ENCODE results near the gene CDKN1B. TPM values are rescaled to one million over a fixed set of nuclear protein-coding genes. Genes with fewer than 3 reads are reported as not detected.
A peak's percentile ranks its signal among the peaks of the same experiment; 100 is the strongest.

CDKN1B gene
- total RNA-seq, 1 experiment from 2014 or later, result 27.7 TPM

GRCh38 chr12:12714276-12715021 lies 2.7 kb upstream of the CDKN1B start:
- no peak overlapping the region for H4K91ac ChIP-seq (ENCODE audit: insufficient read length, low read depth, low read length)
- Mint-ChIP-seq H3K4me1 (peaks cover 38 to 46% of the 10 kb centered on the region in 2 experiments), H3K27me3 (ENCODE audit: low read depth) (peaks cover 6% of the 10 kb centered on the region), H3K9me3 (no peaks in the 10 kb centered on the region), H3K36me3 (ENCODE audit: insufficient read depth in 1 of 3, low read depth in 3 of 3) (peaks cover 5 to 12% (median 12%) of the 10 kb centered on the region in 3 experiments; a peak in 6 of 7 replicates), H3K4me3 (peak overlapping the region; percentile 32 to 47), H3K27ac (peak overlapping the region in 1 of 3 experiments; percentile 62; a peak in 2 of 7 replicates)
- H3K9ac ChIP-seq (ENCODE audit: extremely low read depth, insufficient read length, low read length), result peak overlapping the region; percentile 28
- peak overlapping the region; percentile 44 for H3K4me2 ChIP-seq (ENCODE audit: insufficient read depth, insufficient read length, low read length)
- H4K5ac ChIP-seq (ENCODE audit: insufficient read length, low read depth, low read length), result no peak overlapping the region
- no peak overlapping the region for H2BK120ac ChIP-seq (ENCODE audit: low read depth, low read length, poor library complexity, severe bottlenecking)
- H3K79me1 ChIP-seq (ENCODE audit: insufficient read depth, low read depth, low read length, poor library complexity, severe bottlenecking), result no peaks in the 10 kb centered on the region
- no peak overlapping the region for H2BK15ac ChIP-seq (ENCODE audit: low read depth, low read length)
- no CpG with 5 or more reads among the region's 23 CpGs for WGBS (ENCODE audit: extremely low coverage, insufficient read length, low lambda C conversion rate)
- no peak overlapping the region for H3T11ph ChIP-seq (ENCODE audit: low read length)
- H3K4ac ChIP-seq (ENCODE audit: low read depth, low read length), result no peak overlapping the region
- peak overlapping the region; percentile 71 for H2AFZ ChIP-seq (ENCODE audit: low read length)
- H3K14ac ChIP-seq (ENCODE audit: insufficient read depth, low read length), result peak overlapping the region; percentile 44; the same call in 1 of the 2 replicates
- no peaks in the 10 kb centered on the region for H3K9me3 ChIP-seq (ENCODE audit: control insufficient read depth, low read depth, low read length)
- no peaks in the 10 kb centered on the region for H4K20me1 ChIP-seq (ENCODE audit: control insufficient read depth, insufficient read depth, insufficient read length)
- H3K27me3 ChIP-seq (ENCODE audit: insufficient read depth, low read length), result no peaks in the 10 kb centered on the region
- H3K4me1 ChIP-seq (ENCODE audit: insufficient read depth, low read length), result peaks cover 7% of the 10 kb centered on the region
- no peak overlapping the region for H3K23ac ChIP-seq (ENCODE audit: insufficient read length, low read depth, low read length)
- peaks cover 4% of the 10 kb centered on the region; the same call in 1 of the 2 replicates for H3K79me2 ChIP-seq (ENCODE audit: insufficient read depth, low read length)
- H4K8ac ChIP-seq (replicated peaks; ENCODE audit: insufficient read length, low read depth, low read length), result no peak overlapping the region
- no peak overlapping the region for H2BK12ac ChIP-seq (ENCODE audit: insufficient read length, low read depth, low read length)
- H3K18ac ChIP-seq (ENCODE audit: insufficient read length, low read depth, low read length), result peak overlapping the region; percentile 83
- DNase-seq, result peak; percentile 59
- no peak overlapping the region for H3K27ac ChIP-seq (ENCODE audit: insufficient read length, low read depth, low read length)
- no peak overlapping the region for H2AK5ac ChIP-seq (ENCODE audit: insufficient read length, low read length)
- peaks cover 14% of the 10 kb centered on the region for H3K23me2 ChIP-seq (ENCODE audit: insufficient read length, low read depth, low read length, poor library complexity, severe bottlenecking)
- TF ChIP-seq, protein P1, sequence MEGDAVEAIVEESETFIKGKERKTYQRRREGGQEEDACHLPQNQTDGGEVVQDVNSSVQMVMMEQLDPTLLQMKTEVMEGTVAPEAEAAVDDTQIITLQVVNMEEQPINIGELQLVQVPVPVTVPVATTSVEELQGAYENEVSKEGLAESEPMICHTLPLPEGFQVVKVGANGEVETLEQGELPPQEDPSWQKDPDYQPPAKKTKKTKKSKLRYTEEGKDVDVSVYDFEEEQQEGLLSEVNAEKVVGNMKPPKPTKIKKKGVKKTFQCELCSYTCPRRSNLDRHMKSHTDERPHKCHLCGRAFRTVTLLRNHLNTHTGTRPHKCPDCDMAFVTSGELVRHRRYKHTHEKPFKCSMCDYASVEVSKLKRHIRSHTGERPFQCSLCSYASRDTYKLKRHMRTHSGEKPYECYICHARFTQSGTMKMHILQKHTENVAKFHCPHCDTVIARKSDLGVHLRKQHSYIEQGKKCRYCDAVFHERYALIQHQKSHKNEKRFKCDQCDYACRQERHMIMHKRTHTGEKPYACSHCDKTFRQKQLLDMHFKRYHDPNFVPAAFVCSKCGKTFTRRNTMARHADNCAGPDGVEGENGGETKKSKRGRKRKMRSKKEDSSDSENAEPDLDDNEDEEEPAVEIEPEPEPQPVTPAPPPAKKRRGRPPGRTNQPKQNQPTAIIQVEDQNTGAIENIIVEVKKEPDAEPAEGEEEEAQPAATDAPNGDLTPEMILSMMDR (conservative IDR thresholded peaks at IDR 0.05), result peak; percentile 52
- no peak overlapping the region for H2BK5ac ChIP-seq (ENCODE audit: insufficient read length, low read length)
- no peak overlapping the region for H2BK20ac ChIP-seq (ENCODE audit: low read depth, low read length, poor library complexity, severe bottlenecking)
- H3K56ac ChIP-seq (ENCODE audit: insufficient read length, low read depth, low read length), result no peak overlapping the region

All from H9 (cell line).